NCI-H2227 treated with DMSO at 0.1 percent for 48 hours (cell line): ENCODE data around the gene DENND6A.
"Not testable (repeated sequence)": the region's sequence is repeated elsewhere in the genome, so short reads cannot be mapped to it uniquely, and the experiment has no call there.

Source experiments
- DNase-seq: peaks from one replicate; lab custom pipeline; 2025; lab: John Stamatoyannopoulos, UW

Gene DENND6A, protein sequence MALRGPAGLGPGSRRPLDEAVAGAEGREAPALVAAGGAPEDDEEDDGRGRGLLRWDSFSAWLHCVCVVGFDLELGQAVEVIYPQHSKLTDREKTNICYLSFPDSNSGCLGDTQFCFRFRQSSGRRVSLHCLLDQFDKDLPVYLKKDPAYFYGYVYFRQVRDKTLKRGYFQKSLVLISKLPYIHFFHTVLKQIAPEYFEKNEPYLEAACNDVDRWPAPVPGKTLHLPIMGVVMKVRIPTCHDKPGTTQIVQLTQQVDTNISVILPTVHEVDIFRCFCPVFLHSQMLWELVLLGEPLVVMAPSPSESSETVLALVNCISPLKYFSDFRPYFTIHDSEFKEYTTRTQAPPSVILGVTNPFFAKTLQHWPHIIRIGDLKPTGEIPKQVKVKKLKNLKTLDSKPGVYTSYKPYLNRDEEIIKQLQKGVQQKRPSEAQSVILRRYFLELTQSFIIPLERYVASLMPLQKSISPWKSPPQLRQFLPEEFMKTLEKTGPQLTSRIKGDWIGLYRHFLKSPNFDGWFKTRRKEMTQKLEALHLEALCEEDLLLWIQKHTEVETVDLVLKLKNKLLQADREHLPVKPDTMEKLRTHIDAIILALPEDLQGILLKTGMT

DNA sequence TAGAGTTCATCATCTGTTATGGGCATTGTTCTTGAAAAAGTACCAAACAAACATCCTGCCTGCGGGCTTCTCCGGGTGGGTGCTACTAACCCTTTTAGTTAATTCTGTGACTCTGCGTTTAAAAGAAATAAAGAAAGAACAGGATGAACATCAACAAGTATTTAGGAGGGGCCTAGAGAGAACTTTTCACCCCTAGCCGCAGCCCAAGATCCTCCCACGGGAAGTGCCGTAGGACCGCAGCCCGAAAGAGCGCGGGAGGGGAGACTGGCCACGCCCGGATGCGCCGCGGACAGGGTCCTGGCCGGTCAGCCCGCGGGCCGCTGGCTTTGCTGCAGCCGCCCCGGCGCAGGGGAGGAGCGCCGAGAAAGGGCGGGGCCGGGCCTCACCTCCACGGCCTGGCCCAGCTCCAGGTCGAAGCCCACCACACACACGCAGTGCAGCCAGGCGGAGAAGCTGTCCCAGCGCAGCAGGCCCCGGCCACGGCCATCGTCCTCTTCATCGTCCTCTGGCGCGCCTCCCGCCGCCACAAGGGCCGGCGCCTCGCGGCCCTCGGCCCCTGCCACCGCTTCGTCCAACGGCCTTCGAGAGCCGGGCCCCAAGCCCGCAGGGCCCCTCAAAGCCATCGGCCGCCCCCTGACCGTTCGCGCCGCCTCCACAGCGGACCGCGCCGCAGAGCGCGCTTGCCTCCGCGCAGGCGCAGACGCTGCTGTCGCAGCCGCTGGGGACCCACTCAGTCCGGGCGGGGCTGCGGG lies at the start of gene DENND6A:
Gene DENND6A, minus strand, starts transcription at position 682 of the 752 bp plus-strand sequence. Its CDS starts 59 bp downstream, at position 623.
- DNase-seq = peak; percentile 51

DNA sequence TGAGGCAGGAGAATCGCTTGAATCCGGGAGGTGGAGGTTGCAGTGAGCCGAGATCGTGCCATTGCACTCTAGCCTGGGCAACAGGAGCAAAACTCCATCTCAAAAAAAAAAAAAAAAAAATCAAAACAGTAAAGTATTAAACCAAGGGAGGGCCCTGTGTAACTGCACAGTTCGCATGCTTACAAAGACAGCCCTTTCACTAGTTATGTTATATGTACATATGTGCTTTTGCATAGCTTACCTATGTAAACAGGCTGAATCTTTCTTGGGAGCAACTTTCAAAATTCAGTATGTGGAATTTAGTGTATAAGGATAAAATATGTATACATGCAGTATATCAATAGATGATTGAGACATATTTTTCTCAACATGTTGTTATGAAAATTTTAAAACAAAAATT lies 47.1 kb upstream of the DENND6A start:
- no peak for DNase-seq

DNA sequence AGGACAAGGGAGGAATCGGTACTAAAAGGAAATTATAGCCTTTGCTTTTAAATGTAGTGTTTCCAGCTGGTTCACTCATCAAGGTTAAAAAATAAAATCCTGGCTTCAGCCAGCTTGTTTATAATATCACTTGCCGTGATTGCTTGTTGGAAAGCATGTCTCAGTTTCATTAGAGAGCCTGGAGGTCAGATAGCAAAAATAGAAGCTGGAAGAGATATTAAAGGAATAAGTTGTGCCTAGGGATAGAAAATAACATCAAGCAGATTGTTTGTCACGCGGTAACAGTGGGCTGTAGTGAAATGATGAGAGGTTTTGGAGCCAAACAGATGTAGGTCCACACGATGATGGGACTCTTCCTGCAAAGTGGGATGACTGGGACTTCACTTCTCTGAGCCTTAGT lies 45.5 kb upstream of the DENND6A start:
- DNase-seq = peak; percentile 8

DNA sequence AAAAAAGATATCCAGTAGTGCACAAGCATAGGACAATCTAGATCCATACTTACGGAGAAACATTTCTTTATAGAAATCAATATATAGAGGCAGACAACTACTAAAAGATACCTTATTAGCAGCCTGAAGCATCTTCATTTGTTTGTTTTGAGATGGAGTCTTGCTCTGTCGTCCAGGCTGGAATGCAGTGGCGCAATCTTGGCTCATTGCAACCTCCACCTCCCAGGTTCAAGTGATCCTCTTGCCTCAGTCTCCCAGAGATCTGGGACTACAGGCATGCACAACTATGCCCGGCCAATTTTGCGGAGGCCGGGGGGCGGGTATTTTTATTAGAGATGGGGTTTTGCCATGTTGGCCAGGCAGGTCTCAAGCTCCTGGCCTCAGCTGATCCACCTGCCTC lies 45.0 kb upstream of the DENND6A start:
- DNase-seq = no peak

DNA sequence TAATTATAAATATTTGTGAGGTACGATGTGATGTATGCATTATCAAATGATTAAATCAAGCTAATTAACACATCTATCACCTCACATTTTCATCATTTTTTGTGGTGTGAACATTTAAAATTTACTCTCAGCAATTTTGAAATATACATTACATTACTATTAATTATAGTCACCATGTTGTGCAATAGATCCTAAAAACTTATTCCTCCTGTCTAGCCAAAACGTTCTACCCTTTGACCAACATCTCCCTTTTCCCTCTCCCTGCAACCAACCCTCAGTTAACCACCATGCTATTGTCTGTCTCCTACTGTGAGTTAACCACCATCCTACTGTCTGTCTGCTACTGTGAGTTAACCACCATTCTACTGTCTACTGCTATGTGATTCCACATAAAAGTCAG lies 42.5 kb upstream of the DENND6A start:
- DNase-seq = no peak

DNA sequence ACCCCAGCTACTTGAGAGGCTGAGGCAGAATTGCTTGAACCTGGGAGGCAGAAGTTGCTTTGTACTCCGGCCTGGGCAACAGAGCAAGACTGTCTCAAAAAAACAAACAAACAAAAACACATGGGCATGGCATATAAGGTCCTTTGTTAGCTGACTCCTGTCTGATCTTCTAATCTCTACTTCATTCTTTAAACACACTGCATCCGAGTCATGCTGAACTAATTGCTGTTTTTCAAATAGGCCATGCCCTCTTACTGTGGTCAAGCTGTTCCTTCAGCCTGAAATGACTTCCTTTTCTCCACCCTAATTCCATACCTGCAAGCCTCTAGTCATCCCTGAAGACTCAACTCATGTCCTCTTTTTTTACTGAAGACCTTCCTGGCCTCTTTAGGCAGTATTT lies 40.9 kb upstream of the DENND6A start:
- DNase-seq = no peak

DNA sequence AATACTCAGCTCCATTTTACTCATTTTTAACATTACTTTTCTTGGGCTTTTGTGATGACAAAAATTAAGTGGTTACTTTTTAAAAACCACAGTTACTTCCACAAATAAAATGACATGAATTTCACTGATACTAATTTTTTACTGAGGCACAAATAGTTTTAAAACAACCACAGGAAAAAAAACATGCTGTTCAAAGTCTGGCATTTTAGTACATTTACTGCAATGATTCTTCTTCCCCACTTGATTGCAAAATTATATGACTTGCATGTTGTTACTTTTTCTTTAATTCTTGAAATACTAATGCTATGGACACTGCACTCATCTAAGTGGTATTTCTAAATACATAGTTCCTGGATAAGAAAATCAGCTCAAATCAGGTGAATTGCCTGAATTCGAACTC lies 38.4 kb upstream of the DENND6A start:
- DNase-seq = no peak

DNA sequence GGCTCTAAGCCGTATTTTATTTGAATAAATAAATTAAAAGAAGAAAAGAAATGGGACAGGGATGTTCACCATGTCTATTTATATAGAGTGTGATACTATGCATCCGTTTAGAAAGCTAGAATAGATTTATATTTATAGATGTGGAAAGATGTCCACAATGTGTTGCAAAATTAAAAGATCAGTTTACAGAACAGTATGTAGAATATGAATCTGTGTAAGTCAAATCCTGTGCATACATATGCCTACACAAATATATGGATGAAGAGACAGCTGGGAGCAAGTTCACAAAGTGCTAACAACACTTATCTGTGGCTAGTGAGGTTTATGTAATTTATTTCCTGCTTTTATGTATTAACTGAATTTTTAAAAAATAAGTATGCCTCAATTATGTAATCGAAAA lies 37.8 kb upstream of the DENND6A start:
- DNase-seq = no peak

DNA sequence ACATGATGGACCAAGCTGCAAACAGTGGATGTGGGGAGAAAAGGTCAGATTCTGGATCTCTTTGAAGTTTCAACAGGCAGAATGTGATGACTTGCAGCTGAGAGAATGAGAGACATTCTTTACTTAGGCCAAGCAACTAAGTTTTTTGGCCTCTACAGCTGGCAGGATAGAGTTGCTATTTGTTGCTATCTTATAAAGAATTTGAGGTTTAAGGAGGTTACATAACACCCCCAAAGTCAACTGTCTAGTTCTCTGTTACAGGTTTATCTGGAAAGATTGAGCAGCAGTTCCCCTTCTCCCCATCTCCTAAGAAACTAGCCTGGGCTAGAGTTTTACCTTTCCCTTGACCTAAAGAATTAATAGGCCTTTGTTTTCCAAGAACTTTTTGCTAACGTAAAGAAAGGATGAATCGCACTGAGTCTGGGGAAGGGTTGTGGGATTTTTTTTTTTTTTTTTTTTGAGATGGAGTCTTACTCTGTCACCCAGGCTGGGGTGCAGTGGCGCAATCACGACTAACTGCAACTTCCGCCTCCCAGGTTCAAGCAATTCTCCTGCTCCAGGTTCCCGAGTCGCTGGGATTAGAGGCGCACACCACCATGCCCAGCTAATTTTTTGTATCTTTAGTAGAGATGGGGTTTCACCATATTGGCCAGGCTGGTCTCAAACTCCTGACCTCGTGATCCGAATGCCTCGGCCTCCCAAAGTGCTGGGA lies 36.6 kb upstream of the DENND6A start:
- no peak for DNase-seq

DNA sequence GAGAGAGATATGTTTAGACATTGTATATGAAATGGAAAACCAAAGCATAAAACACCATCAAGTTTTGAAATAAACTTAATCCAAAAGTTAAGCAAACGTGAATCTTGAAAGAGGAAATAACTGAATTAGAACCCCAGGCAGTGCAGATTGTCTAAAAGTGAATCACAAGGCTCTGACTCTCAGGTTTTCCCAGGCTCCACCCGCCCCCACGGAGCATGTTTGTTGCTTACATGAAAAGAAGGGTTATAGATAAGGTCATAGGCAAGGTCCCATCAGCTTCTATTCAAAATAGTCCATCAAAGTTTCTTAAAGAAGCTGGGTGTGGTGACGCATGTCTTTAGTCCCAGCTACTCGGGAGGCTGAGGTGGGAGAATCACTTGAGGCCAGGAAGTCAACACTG lies 34.2 kb upstream of the DENND6A start:
- no peak for DNase-seq

DNA sequence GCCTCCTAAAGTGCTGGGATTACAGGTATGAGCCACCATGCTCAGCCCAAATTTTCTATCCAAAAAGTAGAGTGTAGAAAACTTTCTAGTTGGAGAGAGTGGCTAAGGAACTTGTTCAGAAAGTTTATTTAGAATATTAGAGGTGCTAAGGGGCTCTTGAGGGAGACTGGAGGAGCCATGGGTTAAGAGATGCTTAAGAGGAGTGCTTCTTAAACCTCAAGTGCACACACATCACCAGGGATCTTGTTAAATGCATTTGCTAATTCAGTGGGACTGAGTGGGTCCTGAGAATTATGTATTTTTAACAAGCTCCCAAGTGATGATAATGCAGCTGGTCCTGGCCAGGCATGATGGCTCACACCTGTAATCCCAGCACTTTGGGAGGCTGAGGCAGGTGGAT lies 33.5 kb upstream of the DENND6A start:
- DNase-seq = no peak

DNA sequence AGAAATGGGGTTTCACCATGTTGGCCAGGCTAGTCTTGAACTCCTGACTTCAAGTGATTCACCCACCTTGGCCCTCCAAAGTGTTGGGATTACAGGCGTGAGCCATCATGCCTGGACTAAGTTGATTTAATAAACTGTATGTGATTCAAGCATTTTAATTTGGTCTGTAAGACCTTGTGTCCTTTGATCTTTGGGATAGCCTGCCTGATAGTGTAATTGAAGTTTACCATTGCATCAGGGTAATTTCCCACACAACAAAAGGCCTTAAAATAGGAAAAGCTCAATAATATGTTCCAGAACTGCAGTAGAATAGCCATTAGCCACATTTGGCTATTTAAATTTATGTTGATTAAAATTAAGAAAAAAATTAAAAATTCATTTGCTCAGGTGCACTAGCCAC lies 25.2 kb upstream of the DENND6A start:
- no peak for DNase-seq

DNA sequence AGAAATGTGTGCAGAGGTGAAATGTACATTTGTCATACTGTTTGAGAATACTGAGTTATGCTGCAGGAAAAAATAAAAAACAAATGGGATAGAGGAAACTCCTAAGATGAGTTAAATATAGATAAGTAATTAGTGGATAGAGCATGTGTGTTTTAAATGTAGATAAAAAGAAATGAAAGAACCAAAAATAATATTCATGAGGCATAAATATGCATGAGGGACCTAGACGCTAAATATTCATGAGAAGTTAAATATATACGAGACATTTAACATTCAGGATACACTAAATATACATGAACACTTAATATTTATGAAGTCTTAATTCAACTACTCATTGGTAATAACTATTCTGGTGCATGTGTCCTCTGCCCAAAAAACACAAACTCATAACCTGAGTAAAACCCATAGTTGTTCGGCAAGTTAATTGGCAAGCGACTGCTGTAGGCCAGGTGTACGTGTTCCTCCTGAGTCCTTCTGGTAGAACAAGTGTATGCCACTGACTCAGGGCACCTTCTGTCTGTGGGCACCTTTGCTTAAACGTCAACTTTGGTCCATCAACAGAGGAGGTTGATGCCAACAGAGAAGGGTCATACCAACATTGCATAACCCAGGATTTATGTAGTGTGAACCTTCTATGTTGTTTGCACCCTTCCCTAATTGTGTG lies 24.5 kb upstream of the DENND6A start:
- no peak for DNase-seq

DNA sequence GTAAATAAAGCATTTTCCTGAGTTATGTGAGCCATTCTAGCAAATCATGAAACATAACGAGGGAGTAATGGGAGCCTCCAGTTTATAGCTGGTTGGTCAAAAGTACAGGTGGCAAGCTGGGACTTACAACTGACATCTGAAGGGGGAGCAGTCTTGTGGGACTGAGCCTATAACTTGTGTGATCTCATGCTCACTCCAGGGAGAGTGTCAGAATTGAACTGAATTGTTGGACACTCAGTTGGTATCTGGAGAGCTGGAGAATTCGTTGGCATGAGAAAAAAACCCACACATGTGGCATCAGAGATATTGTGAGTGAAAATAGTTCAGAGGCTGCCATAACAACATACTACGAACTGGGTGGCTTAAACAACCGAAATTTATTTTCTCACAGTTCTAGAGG lies 22.8 kb upstream of the DENND6A start:
- DNase-seq = no peak

DNA sequence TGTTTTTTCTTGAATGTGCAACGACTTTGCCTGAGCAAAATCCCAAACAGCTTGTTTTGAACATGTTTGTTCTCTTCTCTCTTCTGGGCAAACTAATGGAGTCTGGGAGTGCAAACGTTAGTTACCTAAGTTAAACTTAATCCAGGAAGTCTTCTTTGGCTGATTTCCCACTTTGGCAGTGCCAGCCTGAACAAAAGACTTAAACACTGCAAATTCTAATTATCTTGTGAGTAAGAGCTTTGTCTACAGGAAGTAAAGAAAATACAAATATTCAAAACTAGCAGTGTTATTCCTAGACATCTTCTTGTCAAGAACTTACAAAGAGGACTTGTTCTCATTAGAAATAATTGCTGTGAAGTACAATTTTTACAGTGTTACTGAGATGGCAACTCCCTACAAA lies 16.7 kb upstream of the DENND6A start:
- no peak for DNase-seq

DNA sequence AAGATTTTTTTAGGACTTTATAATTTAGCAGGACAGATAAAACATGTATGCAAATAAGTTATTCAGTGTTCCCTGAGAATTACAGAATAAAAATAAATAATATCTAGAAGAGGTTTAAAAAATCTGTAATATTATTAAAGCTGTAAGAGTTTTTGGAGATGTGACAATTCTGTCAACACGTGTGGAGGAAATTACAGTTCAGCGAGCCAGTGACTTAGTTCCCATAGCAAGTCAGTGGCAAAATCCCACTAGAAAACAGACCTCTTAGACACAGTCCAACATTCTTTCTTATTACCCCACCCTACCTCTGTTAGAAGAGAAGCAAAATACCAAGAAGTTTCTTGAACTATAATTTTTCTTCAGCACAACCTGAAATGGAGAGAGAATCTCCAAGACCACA lies 16.2 kb upstream of the DENND6A start:
- no peak for DNase-seq

DNA sequence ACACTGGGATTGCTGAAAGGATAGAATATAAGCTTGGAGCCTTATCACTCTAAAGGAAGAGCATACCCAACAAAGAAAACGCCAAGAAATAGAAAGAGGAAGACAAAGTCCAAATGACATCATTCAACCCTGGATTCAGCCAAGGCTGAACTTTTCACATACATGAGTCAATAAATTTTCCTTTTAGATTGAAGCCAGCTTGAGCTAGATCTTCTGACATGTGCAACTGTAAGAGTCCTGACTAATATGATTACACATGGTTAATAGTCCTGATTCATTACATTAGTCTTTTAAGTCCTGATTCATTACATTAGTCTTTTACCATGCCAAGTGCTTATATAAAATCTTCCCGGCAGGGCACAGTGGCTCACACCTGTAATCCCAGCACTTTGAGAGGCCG lies 13.6 kb upstream of the DENND6A start:
- DNase-seq = no peak

DNA sequence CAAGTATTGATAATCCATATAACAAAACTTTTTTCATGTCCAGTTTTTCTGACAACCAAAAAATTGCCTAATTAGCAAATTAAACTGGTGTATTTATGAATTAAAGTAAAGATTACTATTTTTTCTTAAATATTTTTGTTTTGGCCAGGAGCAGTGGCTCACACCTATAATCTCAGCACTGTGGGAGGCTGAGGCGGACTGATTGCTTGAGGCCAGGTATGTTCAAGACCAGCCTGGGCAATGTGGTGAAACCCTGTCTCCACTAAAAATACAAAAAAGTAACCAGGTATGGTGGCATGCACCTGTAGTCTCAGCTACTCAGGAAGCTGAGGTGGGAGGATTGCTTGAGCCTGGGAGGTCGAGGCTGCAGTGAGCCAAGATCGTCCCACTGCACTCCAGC lies 12.5 kb upstream of the DENND6A start:
- not testable (repeated sequence) for DNase-seq

DNA sequence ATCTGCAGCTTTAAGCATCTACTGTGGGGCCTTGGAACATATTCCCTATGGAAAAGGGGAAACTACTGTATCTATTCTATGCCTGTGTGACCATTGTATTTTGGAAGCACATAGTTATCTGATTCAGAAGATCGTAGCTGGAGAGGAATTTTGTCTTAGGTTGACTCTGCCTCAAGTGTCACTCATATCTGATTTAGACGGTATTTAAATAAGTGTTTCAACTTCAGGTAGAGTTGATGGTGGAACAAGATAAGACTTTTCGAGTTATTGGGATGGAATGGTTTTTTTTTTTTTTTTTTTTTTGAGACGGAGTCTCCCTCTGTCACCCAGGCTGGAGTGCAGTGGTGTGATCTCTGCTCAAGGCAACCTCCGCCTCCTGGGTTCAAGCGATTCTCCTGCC lies 8.9 kb upstream of the DENND6A start:
- no peak for DNase-seq

DNA sequence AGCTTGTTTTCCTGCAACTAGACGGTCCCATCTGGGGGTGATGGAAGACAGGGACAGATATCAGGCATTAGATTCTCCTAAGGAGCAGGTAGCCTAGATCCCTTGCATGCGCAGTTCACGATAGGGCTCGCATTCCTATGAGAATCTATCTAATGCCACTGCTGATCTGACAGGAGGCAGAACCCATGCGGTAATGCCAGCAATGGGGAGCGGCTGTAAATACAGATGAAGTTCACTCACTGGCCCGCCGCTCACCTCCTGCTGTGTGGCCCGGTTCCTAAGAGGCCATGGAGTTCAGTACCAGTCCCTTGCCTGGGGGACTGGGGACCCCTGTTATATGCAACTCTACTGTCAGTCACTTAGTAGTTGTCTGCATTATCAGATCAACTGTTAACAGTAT lies 7.9 kb upstream of the DENND6A start:
- no peak for DNase-seq

DNA sequence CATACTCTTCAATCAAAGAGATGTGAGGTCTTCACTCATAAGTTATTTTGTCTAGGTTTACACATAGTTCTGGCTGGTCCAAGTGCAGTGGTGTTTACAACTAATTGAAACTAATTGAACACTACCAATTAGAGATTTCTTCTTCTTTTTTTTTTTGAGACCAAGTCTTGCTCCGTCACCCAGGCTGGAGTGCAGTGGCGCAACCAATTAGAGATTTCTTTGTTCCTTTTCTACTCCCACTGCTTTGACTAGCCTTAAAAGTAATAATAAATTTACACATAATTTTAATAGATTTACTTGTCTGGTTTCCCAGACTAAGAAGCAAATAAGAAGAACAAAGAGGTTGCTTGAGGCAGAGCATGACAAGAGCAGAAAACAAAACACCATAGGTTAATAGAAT lies 6.7 kb upstream of the DENND6A start:
- DNase-seq = no peak

DNA sequence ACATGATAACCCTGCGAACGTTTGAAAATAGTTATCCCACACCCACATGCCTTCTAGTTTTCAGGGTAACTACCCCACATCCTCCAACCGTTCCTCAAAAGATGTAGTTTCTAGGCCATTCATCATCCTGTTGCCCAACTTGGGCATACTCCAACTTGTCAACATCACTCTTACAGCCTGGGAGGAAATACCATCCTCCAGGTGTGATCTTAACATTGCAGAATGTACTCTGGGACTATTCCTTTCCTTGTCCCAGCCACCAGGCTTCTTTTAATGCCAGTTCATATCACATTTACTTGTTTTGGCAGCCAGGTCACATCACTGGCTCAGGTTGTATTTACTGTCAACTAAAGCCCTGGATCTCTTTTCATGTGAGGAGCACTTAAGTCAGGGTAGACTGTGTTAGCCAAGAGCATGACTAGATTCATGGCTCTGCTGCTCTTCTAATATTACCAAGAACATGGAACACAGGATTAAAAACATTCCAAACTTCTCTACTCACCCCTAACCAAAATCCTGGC lies 4.0 kb upstream of the DENND6A start:
- DNase-seq = no peak
